GM12872 (cell line): ENCODE data around the gene SEM1.

ENCODE experiments used
- CTCF ChIP-seq: IDR thresholded peaks from 3 replicates; pipeline ENCODE4 v1.5.1; 2011; ENCODE audit warnings: low read depth, mild to moderate bottlenecking, low read length, moderate library complexity; ENCODE audit not compliant: insufficient read depth

SEM1 gene

DNA sequence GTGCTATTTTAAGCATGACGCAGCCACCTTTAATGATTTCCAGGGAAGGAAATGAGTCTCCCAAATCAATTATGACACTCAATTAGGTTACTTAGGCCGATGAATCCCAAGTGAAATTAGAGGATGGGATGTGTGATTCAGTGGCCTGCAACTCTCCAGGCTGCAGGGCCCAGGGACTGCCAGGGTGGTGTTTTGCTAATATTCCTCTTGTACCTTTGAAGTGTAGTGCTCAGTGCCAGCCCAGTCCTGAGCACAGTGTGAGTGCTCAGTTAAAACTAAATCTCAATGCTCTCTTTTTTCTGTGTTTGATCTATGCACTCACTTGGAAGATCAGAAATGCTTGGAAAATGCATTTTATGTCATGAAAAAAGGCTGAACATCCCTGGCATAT lies 51.6 kb downstream of the SEM1 start:
- TF ChIP-seq CTCF, result no peak

DNA sequence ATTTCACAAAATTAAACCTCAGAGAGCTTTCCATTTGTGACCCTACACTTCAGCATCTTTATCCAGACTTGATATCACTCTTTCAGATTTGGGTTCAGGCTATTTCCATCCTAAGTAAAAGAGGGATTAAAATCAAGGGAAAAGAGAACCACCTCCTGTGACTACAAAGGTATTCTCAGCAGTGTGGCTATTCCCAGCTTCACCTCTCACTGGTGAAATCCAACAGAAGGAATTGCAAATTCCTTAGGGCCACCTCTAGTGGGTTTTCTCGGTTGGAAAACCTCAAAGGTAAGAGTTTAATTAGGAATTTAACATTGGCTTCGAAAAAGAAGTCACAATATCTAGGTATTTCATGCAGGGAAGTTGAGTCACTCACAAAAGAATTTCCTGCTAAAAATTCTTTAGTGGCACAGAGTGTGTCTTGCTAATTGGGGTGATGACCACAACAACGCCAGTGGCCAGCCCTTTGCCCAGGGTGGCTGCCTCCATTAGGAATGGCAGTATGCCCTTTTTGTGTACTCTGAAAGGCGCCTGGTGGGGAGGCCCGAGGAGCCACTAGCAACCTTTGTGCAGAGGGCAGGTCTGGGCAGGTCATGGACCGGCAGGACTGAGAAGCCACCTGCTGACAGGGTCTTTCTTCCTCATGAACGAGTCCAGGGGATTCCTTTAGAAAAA lies 52.2 kb downstream of the SEM1 start:
- TF ChIP-seq CTCF, result no peak

DNA sequence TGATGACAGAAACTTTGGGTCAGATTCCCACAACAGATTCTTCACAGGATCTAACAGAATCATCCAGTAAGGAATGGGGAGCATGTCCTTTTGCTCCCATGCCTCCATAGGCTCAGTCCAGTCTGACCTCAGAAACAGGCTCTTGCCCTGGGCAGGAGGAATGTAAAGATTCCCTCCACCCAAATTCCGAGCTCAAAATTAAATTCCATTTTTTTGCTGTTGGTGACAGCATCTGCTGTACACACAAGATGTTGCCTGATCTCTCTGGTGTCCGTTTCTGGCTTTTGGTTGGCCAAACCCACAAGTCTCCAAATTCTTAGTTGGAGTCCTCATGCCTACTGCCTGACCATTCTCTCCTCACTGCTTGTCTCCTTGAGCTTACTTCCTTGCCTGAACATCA lies 53.7 kb downstream of the SEM1 start:
- TF ChIP-seq CTCF, result no peak

- TF ChIP-seq CTCF, result no peak
Observed at GRCh38 chr7:96654630-96655188, 54.9 kb downstream of the SEM1 start.

DNA sequence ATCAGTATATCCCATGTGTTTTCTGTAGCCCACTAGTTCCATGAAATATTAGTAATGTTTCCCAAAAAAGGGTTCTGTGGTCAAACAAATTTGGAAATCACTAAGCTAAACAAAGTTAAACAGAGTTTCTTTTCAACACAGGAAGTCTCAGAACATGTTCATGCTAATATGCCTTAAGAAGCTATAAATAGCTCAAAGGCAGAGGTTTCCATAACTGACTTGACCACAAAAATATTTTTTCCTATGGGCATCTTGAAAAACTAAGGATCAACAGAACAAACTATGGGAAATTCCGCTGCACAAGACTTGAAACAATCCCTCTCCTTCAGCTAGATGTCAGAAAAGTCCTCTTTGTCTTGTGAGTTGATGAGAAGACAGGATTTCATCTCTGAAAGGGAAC lies 59.7 kb downstream of the SEM1 start:
- TF ChIP-seq CTCF, result no peak

DNA sequence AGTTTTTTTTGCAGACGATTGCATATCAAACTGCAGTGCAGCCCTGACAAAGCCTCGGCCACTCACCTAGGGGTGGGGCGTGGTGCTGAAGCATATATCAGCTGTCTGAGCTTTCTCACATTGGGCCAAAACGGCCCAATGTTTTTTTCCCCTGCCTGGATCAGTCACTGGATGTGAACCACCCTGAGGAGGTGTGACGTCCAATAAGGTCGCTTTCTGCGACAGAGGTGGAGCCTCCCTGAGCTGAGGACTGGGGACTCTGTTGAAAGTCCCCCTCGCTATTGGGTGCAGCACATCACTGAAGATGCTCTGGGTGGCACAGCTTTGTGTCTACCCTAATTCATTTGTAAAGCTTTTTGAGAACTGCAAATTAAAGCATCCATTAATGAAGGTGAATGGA lies 60.9 kb downstream of the SEM1 start:
- no peak for TF ChIP-seq CTCF

DNA sequence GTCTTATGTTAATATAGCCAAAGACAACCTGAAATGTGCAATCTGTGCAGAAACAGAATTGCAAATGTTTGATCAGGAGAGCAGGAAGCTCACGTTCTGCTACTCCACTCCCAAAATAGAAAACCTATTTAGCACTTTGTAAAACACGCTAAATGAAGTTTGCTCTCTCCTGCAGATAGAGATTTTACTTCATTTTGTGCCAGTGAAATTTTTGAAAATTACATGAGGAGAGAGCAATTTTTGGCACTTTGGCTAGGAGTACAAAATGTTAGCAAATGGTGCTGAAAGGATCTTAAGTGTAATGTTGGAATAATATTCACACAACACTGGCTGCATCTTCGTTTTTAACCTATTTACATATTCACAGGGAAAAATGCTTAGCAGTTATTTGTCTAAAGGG lies 61.9 kb downstream of the SEM1 start:
- TF ChIP-seq CTCF, result no peak
